HL-60 (cell line): ENCODE measurements around the gene CALHM1.
A peak's percentile ranks its signal among the peaks of the same experiment; 100 is the strongest.

ENCODE experiments used
- DNase-seq, 2 experiments: peaks; one replicate each; pipeline ENCODE4 v3.0.0-alpha.2; 2010 to 2020; ENCODE audit warnings: low read depth in 1 of 2, low spot score in 1 of 2
- H3K27ac ChIP-seq: fragments of 250-450 bp; sonication (Bioruptor Pico); replicated peaks from 2 replicates; pipeline ENCODE4 v1.5.1; 2020; ENCODE audit warnings: mild to moderate bottlenecking, moderate library complexity
- H3K27me3 ChIP-seq: fragments of 250-450 bp; sonication (Bioruptor Pico); 2 replicates; pipeline ENCODE4 v1.5.1; 2021; ENCODE audit warnings: mild to moderate bottlenecking, moderate library complexity; ENCODE audit not compliant: insufficient read depth, poor library complexity, severe bottlenecking
- H3K4me3 ChIP-seq: replicated peaks from 2 replicates; pipeline ENCODE4 v1.5.1; 2011; ENCODE audit warnings: mild to moderate bottlenecking, control low read depth, low read length; ENCODE audit not compliant: insufficient read depth
- CTCF ChIP-seq: IDR thresholded peaks from one replicate; pipeline ENCODE4 v1.5.1; 2011; ENCODE audit warnings: low read length, control low read depth, inconsistent platforms; ENCODE audit not compliant: insufficient read depth
- GABPA ChIP-seq: IDR thresholded peaks from 2 replicates; pipeline ENCODE4 v1.6.1; 2012; ENCODE audit warnings: low read depth
- POLR2AphosphoS5 ChIP-seq: IDR thresholded peaks from 2 replicates; pipeline ENCODE4 v1.6.1; 2012; ENCODE audit warnings: low read depth
- SPI1 ChIP-seq: IDR thresholded peaks from 2 replicates; pipeline ENCODE4 v1.6.1; 2012; ENCODE audit warnings: low read depth, mild to moderate bottlenecking, borderline replicate concordance
- TF ChIP-seq, protein P1 (sequence below): IDR thresholded peaks from 2 replicates; pipeline ENCODE4 v1.6.1; 2012; ENCODE audit warnings: low read depth; ENCODE audit not compliant: insufficient replicate concordance

Gene CALHM1

DNA sequence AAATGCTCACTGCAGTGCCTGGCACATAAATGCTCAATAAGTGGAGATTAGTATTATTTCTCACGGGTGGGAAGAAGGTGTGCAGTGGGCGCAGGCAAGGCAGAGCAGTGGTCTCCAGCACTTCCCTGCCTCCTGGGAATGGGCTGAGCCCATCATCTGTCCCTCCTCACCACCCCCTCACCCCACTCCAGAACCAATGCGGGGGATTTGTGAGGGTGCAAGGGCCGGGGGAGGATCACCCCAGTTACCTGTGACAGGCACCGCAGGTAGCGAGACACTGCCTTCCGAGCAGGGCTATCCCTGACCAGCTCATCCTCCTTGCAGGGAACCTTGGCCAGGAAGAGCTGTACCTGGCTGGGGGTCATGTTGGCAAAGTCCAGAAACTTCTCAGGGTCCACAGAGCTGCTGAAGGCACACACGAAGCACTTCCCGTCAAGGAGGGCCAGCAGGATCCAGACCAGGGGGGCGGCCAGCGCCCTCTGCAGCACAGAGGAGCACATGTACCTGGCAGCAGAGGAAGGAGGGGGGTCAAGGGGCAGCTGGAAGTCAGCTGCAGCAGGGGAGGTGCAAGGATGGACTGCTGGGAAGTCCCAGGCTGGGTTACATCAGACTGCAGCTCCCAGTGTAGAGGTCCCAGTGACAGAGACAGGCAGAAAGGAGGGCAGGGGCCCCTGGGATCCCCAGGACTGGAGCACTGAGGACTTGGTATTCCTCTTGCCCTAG is 17.5 kb upstream of the CALHM1 start:
- H3K4me3 ChIP-seq: no peak overlapping the region
- H3K27ac ChIP-seq: no peak overlapping the region
- TF ChIP-seq GABPA (no peak), CTCF (no peak), POLR2AphosphoS5 (no peak), SPI1 (no peak)
- TF ChIP-seq, protein P1, sequence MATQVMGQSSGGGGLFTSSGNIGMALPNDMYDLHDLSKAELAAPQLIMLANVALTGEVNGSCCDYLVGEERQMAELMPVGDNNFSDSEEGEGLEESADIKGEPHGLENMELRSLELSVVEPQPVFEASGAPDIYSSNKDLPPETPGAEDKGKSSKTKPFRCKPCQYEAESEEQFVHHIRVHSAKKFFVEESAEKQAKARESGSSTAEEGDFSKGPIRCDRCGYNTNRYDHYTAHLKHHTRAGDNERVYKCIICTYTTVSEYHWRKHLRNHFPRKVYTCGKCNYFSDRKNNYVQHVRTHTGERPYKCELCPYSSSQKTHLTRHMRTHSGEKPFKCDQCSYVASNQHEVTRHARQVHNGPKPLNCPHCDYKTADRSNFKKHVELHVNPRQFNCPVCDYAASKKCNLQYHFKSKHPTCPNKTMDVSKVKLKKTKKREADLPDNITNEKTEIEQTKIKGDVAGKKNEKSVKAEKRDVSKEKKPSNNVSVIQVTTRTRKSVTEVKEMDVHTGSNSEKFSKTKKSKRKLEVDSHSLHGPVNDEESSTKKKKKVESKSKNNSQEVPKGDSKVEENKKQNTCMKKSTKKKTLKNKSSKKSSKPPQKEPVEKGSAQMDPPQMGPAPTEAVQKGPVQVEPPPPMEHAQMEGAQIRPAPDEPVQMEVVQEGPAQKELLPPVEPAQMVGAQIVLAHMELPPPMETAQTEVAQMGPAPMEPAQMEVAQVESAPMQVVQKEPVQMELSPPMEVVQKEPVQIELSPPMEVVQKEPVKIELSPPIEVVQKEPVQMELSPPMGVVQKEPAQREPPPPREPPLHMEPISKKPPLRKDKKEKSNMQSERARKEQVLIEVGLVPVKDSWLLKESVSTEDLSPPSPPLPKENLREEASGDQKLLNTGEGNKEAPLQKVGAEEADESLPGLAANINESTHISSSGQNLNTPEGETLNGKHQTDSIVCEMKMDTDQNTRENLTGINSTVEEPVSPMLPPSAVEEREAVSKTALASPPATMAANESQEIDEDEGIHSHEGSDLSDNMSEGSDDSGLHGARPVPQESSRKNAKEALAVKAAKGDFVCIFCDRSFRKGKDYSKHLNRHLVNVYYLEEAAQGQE: no peak
- H3K27me3 ChIP-seq: no peaks in the 10 kb centered on the region
- peak in 1 of 2 experiments; percentile 16 for DNase-seq

GRCh38 chr10:103475437-103475836 is 16.7 kb upstream of the CALHM1 start:
- Histone ChIP-seq H3K4me3 (no peak overlapping the region), H3K27me3 (no peaks in the 10 kb centered on the region), H3K27ac (no peak overlapping the region)
- DNase-seq: no peak
- no peak for TF ChIP-seq SPI1
- TF ChIP-seq GABPA: no peak
- no peak for TF ChIP-seq POLR2AphosphoS5
- no peak for TF ChIP-seq CTCF
- TF ChIP-seq, protein P1: no peak

- H3K27ac ChIP-seq: no peak overlapping the region
- H3K27me3 ChIP-seq: no peaks in the 10 kb centered on the region
- TF ChIP-seq SPI1 (no peak), GABPA (no peak), CTCF (no peak), POLR2AphosphoS5 (no peak)
- TF ChIP-seq, protein P1: no peak
- DNase-seq: no peak
- no peak overlapping the region for H3K4me3 ChIP-seq
Measured at GRCh38 chr10:103474077-103474476, 15.4 kb upstream of the CALHM1 start.
